ENCODE data around the gene GSN. TPM values are rescaled to one million over a fixed set of nuclear protein-coding genes. Genes with fewer than 3 reads are reported as not detected.
A peak's percentile ranks its signal among the peaks of the same experiment; 100 is the strongest.

GSN gene
- total RNA-seq, 1 experiment from 2014 or later, result 207 TPM

DNA sequence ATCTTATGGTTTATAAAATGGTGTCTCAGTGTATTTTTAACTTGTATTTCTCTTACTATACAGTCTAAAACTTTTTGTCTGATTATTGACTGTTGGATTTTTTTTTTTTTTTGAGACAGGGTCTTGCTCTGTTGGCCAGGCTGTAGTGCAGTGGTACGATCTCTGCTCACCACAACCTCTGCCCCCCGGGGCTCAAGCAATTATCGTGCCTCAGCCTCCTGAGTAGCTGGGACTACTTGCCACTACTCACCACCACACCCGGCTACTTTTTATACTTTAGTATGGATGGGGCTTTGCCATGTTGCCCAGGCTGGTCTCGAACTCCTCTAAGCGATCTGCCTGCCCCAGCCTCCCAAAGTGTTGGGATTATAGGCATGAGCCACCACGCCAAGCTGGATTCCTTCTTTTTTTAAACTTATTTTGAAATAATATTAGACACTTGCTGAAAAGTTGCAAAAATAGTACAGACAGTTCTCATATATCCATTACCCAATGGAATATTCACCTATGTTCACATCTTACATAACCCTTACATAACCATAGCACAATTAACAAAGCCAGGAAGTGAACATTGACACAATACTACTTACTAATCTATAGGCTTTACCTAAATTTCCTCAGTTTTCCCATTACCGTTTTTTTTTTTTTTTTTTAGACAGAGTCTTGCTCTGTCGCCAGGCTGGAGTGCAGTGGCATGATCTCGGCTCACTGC lies 54.9 kb downstream of the GSN start:
- no peak for DNase-seq (ENCODE audit: low read depth)

DNA sequence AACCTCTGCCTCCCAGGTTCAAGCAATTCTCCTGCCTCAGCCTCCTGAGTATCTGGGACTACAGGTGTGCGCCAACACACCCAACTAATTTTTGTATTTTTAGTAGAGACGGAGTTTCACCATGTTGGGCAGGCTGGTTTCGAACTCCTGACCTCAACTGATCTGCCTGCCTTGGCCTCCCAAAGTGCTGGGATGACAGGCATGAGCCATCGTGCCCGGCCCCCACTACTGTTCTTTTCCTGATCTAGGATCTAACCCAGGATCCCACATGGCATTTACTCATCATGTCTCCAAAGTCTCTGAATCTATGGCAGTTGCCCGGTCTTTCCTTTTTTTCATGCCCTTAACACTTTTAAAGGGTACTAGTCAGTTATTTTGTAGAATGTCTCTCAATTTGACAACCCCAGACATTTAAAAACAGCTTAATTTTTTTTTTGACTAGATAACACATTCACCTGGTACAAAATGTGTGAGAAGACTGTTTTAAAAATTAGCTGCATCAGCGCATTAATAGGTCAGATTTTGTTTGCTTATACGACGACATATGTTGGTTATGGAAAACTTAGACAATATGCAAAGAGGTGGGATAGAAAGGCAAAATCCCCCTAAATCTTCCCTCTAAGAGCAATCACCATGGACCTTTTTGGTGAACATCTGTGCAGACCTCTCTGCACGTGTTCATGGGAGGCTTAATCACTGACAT lies 55.6 kb downstream of the GSN start:
- no peak for DNase-seq (ENCODE audit: low read depth)

DNA sequence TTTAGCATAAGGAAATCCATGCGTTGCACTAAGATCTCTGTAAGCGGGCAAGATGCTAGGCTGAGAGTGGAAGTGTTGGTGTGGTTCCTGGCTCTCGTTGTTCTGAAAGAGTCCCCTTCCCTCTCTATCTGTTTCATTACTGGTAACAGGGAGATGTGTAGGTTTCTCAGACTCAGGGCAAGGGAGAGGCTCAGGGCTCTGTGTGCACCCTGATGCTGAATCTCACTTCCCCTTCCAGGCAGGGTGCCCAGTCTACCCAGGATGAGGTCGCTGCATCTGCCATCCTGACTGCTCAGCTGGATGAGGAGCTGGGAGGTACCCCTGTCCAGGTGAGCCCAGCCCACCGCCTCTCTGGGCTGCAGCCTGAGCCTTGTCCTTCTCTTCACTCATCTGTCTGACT lies 56.4 kb downstream of the GSN start:
- DNase-seq (ENCODE audit: low read depth), result no peak

DNA sequence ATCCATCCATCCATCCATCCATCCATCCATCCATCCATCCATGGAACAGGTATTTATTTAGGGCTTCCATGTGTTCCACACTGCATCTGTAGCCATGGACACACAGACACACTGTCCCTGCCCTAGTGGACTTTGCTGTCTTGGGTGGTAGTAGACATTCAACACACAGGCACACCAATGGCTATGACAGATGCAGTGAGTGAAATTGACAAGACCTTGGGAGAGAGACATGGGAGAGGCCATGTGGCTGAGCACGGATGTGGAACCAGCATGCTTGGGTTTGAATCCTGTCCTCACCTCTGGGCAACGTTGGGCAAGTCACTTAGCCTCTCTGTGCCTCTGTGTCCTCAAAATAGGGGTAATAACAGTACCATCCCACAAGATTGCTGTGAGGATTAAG lies 56.8 kb downstream of the GSN start:
- no peak for DNase-seq (ENCODE audit: low read depth)

DNA sequence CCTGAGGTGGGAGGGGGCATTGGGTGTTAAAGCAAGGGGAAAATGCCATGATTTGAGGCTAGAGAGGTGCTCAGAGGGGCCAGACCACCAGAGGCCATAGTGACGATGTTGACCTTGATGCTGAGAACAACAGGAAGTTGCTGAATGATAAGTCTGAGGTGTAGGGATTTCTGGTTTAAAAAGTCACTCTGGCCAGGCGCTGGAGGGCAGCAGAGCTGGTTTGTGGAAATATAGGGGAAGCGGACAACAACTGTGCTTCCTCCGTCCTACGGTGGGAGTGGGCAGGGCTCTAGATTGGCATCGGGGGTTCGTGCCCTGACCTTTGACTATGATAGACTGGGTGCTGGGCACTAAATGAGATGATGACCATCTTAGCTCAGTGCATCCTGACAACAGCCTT lies 57.4 kb downstream of the GSN start:
- no peak for DNase-seq (ENCODE audit: low read depth)

DNA sequence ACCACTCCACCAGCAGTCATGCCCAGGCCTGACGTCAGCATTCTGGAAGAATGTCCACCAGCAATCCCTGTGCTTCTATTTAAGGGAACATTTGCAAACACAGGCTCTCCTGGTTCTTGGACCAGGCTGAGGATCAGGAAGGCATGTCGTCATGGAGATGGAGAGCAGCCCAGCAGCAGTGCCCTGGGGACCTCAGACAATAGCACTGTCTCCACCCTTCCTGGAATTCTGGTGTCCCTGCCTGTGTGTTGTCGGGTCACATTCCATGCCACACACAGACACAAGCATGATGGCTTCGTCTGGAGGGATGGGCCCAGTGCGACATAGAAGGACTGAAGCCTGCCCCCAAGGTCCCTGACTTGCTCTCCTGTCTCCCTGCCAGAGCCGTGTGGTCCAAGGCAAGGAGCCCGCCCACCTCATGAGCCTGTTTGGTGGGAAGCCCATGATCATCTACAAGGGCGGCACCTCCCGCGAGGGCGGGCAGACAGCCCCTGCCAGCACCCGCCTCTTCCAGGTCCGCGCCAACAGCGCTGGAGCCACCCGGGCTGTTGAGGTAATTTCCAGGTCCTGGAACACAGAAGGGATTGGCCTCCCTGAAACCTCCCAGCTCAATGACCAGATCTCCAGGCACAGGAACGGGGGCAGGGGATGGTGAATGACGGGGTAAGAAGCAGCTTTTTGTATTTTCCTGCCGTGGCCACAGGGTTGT lies 58.3 kb downstream of the GSN start:
- DNase-seq (ENCODE audit: low read depth), result no peak

DNA sequence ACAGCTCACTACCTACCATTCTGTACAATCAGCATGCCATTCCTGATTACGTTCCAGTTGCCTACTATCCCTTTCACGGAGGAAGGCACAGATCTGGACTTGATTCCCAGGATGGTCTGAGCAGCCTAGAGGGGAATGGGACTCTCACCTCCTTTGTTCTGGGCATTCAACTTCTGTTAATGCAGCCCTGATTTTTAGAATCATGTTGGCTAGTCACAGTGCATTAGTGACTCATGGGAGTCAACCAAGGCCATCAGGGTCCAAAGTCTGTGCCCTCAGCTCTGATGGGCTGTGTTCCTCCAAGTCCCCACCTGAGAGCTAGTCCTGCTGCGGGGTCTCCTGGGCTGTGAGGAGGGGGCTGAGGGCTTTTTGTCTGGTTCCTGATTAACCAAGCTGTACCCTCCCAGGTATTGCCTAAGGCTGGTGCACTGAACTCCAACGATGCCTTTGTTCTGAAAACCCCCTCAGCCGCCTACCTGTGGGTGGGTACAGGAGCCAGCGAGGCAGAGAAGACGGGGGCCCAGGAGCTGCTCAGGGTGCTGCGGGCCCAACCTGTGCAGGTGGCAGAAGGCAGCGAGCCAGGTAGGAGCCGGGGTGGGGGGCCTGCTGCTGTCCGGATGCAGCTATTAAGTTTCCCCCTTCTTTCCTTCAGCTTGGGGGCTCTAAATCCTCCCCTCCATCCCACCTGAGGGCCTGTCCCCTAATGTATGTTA lies 59.1 kb downstream of the GSN start:
- no peak for DNase-seq (ENCODE audit: low read depth)

DNA sequence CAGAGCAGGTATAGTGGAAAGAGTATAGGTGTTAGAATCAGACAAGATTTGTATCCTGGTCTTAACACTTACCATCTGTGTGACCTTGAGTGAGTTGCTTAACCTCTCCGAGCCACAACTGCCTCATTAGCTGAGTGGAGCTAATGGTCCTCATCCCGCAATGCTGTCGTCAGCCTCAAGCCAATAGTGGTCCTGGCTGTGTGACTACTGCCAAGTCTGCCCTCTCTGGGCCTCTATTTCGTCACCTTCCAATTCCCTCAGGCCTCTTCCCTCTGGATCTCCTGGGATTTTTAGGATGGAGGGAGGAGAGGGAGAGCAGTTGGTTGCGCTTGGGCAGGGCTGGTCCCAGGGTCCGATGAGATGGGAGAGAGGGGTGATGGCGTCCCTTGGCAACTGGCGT lies 60.5 kb downstream of the GSN start:
- no peak for DNase-seq (ENCODE audit: low read depth)

DNA sequence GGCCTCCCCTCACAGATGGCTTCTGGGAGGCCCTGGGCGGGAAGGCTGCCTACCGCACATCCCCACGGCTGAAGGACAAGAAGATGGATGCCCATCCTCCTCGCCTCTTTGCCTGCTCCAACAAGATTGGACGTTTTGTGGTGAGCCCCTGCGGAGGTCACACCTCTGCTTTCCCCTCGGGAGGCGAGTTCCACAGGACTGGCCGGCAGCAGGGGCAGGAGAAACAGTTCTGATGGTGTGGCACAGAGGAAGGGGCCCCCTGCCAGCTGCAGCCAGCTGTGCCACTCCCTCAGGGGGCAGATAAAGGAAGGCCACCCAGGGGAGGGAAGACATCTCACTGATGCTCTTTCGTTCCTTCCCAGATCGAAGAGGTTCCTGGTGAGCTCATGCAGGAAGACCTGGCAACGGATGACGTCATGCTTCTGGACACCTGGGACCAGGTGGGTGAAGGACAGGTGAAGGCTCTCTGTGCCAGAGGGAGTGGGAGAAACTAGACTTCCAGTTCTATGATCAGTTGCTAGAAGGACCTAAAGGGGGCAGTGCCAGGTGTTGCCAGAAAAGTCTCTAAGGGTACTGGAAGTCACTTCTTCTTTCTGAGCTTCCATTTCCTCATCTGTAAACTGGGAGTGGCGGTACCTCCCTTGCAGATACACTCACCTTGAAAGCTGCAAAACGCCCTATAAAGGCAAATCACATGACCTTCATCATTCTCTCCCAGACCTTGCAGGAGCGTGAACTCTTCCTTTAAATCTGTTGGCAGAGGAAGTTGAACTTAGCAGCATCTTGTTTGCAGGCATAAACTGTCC lies 61.1 kb downstream of the GSN start:
- DNase-seq (ENCODE audit: low read depth), result no peak

DNA sequence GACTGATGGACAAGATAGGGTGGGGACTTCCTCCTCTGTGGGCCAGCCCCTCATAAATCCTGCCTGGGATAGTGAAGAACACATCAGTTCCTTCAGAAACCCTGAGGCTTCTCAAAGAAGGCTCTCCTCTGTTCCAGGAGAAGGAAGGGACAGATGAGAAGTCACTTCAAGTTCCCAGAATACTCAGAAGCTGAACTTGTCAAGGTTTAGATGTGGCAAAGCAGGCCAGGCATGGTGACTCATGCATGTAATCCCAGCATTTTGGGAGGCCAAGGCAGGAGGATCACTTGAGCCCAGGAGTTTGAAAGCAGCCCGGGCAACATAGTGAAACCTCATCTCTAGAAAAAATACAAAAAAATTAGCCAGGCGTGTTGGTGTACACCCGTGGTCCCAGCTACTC lies 63.6 kb downstream of the GSN start:
- DNase-seq (ENCODE audit: low read depth), result peak; percentile 25

DNA sequence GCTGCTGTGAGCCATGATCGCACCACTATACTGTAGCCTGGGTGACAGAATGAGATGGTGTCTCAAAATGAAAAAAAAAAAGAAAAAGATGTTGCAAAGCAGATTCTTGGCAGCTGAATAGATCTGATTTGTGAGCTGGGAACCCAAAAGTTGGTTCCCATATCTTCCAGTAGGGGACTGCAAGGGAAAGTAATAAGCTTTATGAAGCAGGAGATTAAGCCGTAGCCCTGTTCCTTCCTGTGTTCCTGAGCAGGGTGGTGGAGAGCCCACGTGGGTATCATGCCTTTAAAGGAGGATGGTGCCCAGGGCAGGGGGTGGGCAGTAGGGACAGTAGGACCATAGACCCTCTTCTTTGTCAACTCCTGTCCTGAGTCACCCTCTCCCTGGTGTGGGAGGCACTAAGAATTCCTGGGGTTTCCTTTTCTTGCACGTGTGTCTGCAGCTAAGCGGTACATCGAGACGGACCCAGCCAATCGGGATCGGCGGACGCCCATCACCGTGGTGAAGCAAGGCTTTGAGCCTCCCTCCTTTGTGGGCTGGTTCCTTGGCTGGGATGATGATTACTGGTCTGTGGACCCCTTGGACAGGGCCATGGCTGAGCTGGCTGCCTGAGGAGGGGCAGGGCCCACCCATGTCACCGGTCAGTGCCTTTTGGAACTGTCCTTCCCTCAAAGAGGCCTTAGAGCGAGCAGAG lies 64.2 kb downstream of the GSN start:
- DNase-seq (ENCODE audit: low read depth), result peak; percentile 18

DNA sequence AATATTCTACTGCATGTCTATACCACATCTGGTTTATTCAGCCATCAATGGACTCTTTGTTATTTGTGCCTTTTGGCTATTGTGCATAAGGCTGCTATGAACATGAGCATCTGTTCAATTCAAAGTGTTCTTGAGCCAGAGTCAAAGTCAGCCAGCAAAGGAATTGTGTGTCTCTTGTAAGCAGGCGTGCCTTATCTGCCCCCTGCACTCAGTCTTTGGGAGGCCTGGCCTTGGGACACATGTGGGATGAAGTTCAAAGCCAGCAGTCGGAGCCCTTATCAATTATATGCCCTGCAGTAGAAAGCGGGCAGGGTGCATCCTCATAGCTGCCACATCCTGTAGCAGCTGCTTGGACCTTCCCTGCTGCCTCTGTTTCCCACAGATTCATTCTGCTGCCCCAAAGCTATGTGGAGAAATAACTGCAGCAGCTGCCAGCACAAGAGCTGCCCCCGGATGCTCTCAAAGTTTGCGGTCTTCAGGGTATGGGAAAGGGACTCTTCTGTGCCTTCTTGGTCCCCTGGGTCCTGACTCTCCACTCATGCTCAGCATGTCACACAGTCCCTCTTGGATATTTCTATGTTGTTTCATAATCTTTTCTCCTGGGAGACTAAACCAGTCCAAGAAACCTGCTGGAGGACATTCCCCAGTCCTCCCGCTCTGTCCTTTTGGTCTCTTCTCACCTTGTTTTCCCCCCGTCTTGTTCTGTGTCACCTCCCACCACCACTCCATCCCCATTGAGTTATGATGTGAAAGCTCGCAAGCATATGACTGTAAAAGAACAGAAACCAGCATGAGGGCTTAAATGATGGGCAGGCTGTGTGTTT lies 66.2 kb downstream of the GSN start:
- DNase-seq (ENCODE audit: low read depth), result no peak

DNA sequence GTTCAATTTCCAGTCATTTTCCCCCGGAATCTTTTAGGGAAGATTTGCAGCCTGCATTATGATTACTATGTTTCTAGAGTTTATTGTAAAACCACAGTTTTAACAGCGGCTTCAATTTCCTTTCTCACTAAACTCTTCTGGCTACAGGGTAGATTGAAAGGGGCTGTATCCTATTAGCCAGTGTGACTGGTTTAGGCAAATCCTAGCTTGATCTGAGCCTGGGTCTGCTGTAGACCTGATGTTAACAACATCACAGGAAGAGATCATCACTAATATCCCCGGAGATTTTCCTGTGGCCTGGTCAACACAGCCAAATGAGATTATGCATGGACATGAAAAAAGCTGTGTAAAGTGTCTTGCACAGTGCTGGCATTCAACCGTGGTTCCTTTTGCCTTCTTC lies 68.7 kb downstream of the GSN start:
- no peak for DNase-seq (ENCODE audit: low read depth)

DNA sequence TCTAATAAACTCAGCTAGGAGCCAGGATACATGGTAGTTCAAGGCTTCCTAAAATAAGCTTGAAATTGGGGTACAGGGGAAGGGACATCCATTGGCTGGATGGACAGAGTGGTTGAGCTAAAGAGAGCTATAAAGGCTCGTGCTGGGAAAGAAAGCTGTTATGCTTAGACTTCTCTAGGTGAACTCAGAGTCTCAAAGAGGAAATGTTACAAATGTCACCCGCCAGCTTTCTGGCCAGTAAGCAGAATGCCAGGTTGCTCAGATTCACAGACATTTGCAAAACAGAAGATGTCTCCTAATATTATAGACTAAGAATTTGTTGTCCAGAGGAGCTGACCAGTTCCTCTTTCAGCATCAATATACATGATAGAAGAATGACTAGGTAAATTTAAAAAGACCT lies 71.5 kb downstream of the GSN start:
- DNase-seq (ENCODE audit: low read depth), result no peak

DNA sequence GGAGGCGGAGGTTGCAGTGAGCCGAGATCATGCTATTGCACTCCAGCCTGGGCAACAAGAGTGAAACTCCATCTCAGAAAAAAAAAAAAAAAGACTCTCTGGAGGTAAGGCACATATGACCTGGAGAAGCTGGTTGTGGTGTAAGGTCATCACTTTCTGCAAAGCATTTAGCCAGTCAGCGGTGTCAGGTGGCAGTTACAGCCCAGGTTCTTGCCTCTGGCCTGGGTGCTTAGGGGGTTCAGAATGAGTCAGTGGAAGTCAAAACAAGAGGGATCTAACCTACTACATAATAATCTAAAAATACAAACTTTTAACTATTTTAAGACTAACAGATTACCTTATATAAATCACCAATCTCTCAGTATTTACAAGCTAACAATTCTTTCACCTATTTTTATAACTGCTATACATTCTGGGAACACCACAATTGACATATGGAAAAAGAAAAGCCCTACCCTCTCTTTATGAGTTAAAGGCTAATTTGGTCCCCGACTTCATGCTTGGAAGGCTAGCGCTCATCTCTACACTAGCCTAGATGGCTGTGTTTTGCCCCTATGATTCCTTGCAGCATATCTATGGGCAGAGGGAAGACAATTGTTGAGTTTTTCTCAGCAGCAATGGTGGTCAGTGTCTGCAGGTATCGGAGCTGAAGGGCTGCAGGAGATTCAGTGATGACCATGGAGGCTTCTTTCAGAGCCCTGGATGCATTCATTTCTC lies 72.9 kb downstream of the GSN start:
- DNase-seq (ENCODE audit: low read depth), result peak; percentile 87

DNA sequence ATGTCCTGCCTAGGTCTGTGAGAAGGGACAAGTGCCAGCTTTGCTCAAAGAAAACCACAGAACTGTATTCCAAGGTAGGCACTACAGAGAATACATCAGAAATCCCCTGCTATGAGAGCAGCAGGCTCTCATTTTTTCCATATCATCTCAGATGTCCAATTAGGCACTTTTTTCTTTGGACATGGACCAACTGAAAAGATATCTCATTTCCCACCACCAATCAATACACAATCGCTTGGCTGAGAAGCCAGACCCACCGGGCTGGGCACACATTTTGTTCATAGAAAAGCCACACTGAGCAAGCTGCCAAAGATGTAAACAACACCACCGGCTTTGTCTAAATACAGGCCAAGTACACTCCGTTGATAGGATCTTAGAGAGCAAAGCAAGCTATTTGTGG lies 76.2 kb downstream of the GSN start:
- DNase-seq (ENCODE audit: low read depth), result no peak

DNA sequence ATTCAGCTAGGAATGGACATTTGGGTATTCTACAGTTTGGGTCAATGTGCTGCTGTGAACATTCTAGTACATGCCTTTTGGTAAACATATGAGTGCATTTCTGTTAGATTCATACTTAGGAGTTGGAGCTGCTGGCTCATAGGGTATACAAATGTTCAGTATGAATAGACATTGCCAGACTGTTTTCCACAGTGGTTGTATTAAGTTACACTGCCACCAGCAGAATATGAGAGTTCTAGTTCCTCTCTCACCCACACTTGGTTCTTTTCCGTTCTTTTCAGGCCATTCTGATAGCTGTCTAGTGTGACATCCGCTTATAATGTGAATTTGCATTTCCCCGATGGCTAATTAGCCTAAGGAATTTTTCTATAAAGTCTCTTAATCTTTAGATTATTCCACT lies 77.1 kb downstream of the GSN start:
- no peak for DNase-seq (ENCODE audit: low read depth)

DNA sequence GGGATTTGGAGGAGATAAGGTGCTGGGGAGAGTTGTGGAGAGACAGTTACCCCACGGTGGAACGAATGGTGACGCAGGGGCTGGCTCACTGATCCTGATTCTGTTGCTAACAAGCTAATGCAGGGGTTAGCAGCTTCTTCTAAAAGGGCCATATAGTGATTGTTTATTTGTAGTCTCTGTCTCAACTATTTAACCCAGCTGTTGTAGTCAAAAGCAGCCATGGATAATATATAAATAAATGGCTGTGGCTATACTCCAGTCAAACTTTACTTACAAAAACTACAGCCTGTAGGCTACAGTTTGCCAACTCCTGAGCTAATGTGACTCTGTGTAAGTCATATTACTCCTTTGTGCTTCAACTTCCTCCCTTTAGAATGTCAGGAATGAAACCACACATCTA lies 80.3 kb downstream of the GSN start:
- no peak for DNase-seq (ENCODE audit: low read depth)

DNA sequence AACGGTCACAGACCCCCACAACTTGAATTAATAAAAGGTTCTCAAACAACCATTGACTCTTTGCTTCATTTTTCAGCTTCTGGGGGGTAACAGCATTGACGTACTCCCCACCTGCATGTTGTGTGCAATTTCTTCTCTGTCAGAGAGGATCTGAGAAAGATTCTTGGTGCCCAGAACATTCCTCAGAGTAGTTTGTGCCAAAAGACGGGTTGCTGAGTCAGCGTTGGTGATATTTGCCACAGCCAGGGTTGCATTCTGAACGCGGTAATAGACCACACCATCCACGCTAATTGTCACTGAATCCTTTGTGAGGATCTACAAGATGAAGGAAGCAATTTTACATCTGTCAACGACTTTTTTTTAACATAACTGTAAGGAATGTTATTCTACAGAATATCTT lies 81.0 kb downstream of the GSN start:
- peak; percentile 20 for DNase-seq (ENCODE audit: low read depth)
